ENCODE results near the gene KCTD14. TPM values are rescaled to one million over a fixed set of nuclear protein-coding genes. Genes with fewer than 3 reads are reported as not detected.

The KCTD14 gene
- total and polyA plus RNA-seq, 7 donors, result 2.5 to 22.8 (median 4.5) TPM

DNA sequence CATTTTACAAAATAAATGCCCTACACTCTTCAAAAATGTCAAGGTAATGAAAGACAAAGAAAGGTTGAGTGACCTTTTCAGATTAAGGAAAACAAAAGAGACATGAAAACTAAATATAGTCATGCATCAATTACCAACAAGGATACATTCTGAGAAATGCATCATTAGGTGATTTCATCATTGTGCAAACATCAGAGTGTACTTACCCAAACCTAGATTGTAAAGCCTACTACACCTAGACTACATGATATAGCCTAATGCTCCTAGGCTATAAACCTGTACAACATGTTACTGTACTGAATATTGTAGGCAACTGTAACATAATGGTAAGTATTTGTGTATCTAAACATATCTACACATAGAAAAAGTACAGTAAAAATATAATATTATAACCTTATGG lies 55.3 kb downstream of the KCTD14 start:
- no peaks in the 10 kb centered on the region for H3K9me3 ChIP-seq
- H3K36me3 ChIP-seq, result peaks cover 0 to 21% (median 4%) of the 10 kb centered on the region in 4 donors
- no peak for DNase-seq
- no peak overlapping the region for H3K4me3 ChIP-seq
- H3K4me1 ChIP-seq, result no peaks in the 10 kb centered on the region
- intact Hi-C loops (cut with DNase I), result no loop called here
- H3K27ac ChIP-seq, result no peak overlapping the region
- H3K27me3 ChIP-seq, result no peaks in the 10 kb centered on the region
- no peak for TF ChIP-seq POLR2A (IDR thresholded peaks at IDR 0.05)
- TF ChIP-seq EP300 (IDR thresholded peaks at IDR 0.05), result no peak
- TF ChIP-seq, protein P1, sequence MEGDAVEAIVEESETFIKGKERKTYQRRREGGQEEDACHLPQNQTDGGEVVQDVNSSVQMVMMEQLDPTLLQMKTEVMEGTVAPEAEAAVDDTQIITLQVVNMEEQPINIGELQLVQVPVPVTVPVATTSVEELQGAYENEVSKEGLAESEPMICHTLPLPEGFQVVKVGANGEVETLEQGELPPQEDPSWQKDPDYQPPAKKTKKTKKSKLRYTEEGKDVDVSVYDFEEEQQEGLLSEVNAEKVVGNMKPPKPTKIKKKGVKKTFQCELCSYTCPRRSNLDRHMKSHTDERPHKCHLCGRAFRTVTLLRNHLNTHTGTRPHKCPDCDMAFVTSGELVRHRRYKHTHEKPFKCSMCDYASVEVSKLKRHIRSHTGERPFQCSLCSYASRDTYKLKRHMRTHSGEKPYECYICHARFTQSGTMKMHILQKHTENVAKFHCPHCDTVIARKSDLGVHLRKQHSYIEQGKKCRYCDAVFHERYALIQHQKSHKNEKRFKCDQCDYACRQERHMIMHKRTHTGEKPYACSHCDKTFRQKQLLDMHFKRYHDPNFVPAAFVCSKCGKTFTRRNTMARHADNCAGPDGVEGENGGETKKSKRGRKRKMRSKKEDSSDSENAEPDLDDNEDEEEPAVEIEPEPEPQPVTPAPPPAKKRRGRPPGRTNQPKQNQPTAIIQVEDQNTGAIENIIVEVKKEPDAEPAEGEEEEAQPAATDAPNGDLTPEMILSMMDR (IDR thresholded peaks at IDR 0.05), result no peak
- no peak for TF ChIP-seq POLR2AphosphoS5 (IDR thresholded peaks at IDR 0.05)

DNA sequence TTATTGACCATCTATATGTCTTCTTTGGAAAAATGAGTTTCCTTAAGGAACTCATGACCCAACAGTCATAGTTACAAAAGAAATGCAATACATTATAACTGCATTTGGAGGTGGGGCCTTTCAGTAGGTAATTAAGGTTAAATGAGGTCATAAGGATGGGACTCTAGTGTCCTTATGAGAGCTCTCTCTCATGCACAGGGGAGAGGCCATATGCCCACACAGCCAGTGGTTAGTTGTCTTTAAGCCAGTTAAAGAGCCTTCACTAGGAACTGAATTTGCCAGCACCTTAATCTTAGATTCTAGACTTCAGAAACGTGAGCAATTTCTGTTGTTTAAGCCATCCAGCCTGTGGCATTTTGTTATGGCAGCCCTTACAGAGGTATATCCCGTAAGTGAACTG lies 56.0 kb downstream of the KCTD14 start:
- WGBS, 2 donors, result 96 to 97% methylated on average over 2 of the region's 2 CpGs
- no peak for DNase-seq
- Histone ChIP-seq H3K27me3 (no peaks in the 10 kb centered on the region), H3K9me3 (no peaks in the 10 kb centered on the region), H3K36me3 (peaks cover 0 to 21% (median 4%) of the 10 kb centered on the region in 4 donors), H3K4me3 (no peak overlapping the region), H3K4me1 (no peaks in the 10 kb centered on the region), H3K27ac (no peak overlapping the region)
- intact Hi-C loops (cut with DNase I), result no loop called here
- TF ChIP-seq POLR2A (IDR thresholded peaks at IDR 0.05) (no peak), POLR2AphosphoS5 (IDR thresholded peaks at IDR 0.05) (no peak), EP300 (IDR thresholded peaks at IDR 0.05) (no peak)
- TF ChIP-seq, protein P1 (IDR thresholded peaks at IDR 0.05), result no peak

DNA sequence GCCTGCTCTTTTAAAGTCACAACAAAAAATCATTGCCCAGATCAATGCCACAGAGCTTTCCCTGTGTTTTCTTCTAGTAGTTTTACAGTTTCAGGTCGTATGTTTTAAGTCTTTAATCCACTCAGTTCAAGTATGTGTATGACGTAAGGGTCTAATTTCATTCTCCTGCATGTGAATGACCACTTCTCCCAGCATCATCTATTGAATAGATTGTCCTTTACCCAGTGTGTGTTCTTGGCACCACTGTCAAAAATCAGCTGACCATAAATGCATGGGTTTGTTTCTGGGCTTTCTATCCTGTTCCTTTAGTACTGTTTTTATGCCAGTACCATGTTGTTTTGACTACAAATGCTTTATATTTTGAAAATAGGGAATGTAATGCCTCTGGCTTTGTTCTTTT lies 56.7 kb downstream of the KCTD14 start:
- Histone ChIP-seq H3K4me1 (no peaks in the 10 kb centered on the region), H3K27me3 (no peaks in the 10 kb centered on the region), H3K9me3 (no peaks in the 10 kb centered on the region), H3K27ac (no peak overlapping the region), H3K4me3 (no peak overlapping the region), H3K36me3 (peaks cover 0 to 21% (median 4%) of the 10 kb centered on the region in 4 donors)
- 88 to 90% methylated on average over 2 of the region's 2 CpGs for WGBS, 2 donors
- DNase-seq, result no peak
- intact Hi-C loops (cut with DNase I), result no loop called here
- TF ChIP-seq EP300 (IDR thresholded peaks at IDR 0.05), result no peak
- TF ChIP-seq POLR2AphosphoS5 (IDR thresholded peaks at IDR 0.05), result no peak
- TF ChIP-seq, protein P1 (IDR thresholded peaks at IDR 0.05), result no peak
- no peak for TF ChIP-seq POLR2A (IDR thresholded peaks at IDR 0.05)

Other genes starting within 250 kb of the KCTD14 start
- 10 to 100 TPM; 61.5 to 90.7 (median 75.6) TPM for gene RSF1, start 202.6 kb downstream of the KCTD14 start, total RNA-seq
- gene RSF1, start 202.6 kb downstream of the KCTD14 start, polyA plus RNA-seq, result 10 to 100 TPM in 2 of 3 donors, 1 to 10 TPM in 1; 9.6 to 14.1 (median 10.2) TPM
- 10 to 100 TPM; 29.1 to 66.7 (median 43.7) TPM for gene AAMDC, start 202.1 kb downstream of the KCTD14 start, total RNA-seq
- gene AAMDC, start 202.1 kb downstream of the KCTD14 start, polyA plus RNA-seq, result 10 to 100 TPM; 36.4 to 85.3 (median 63.6) TPM
- 10 to 100 TPM; 26.3 to 32.1 (median 29.8) TPM for gene INTS4, start 28.6 kb downstream of the KCTD14 start, total RNA-seq
- 10 to 100 TPM; 11.1 to 17.8 (median 11.4) TPM for gene INTS4, start 28.6 kb downstream of the KCTD14 start, polyA plus RNA-seq
- gene THRSP, start 40.6 kb upstream of the KCTD14 start, total RNA-seq, result 1 to 10 TPM in 1 of 4 donors, not detected in 3; 1.8 TPM
- 1 to 10 TPM in 1 of 3 donors, not detected in 2; 3.4 TPM for gene THRSP, start 40.6 kb upstream of the KCTD14 start, polyA plus RNA-seq
- gene NDUFC2, start 56.6 kb upstream of the KCTD14 start, total RNA-seq, result 100 to 1,000 TPM in 2 of 4 donors, 10 to 100 TPM in 2; 55.9 to 109 (median 93.8) TPM
- gene NDUFC2, start 56.6 kb upstream of the KCTD14 start, polyA plus RNA-seq, result 100 to 1,000 TPM; 123 to 246 (median 131) TPM
- 10 to 100 TPM; 15.6 to 26.4 (median 24.2) TPM for gene ALG8, start 116.3 kb upstream of the KCTD14 start, total RNA-seq
- 10 to 100 TPM; 13.2 to 24.2 (median 15.0) TPM for gene ALG8, start 116.3 kb upstream of the KCTD14 start, polyA plus RNA-seq
- gene KCTD21, start 165.3 kb upstream of the KCTD14 start, total RNA-seq, result 10 to 100 TPM in 2 of 4 donors, 1 to 10 TPM in 2; 5.4 to 18.8 (median 9.2) TPM
- 1 to 10 TPM; 4.2 to 7.4 (median 4.5) TPM for gene KCTD21, start 165.3 kb upstream of the KCTD14 start, polyA plus RNA-seq
- 10 to 100 TPM in 2 of 4 donors, 1 to 10 TPM in 2; 6.7 to 23.3 (median 10.6) TPM for gene USP35, start 165.6 kb upstream of the KCTD14 start, total RNA-seq
- 1 to 10 TPM; 1.2 to 6.5 (median 2.1) TPM for gene USP35, start 165.6 kb upstream of the KCTD14 start, polyA plus RNA-seq